Ovary (tissue), 9 donors: Measurements from ENCODE around the gene CTIF. TPM values are rescaled to one million over a fixed set of nuclear protein-coding genes. Genes with fewer than 3 reads are reported as not detected.

Source experiments
- DNase-seq, 5 donors: peaks; one replicate each; pipeline ENCODE4 v3.0.0-alpha.2; 2019 to 2020
- H3K27ac ChIP-seq, 2 donors: fragments of 200-600 bp; one replicate each; pipeline versions ENCODE4 v1.5.1 to v1.8.0; 2019 to 2022
- H3K27me3 ChIP-seq: fragments of 200-600 bp; one replicate; pipeline ENCODE4 v1.8.0; 2022
- H3K36me3 ChIP-seq: fragments of 200-600 bp; sonication (generic); one replicate; pipeline ENCODE4 v1.5.1; 2019
- H3K4me1 ChIP-seq: one replicate; pipeline ENCODE4 v1.8.1; 2013; ENCODE audit warnings: mild to moderate bottlenecking, moderate library complexity; ENCODE audit not compliant: insufficient read depth
- H3K4me3 ChIP-seq: fragments of 200-600 bp; sonication (generic); one replicate; pipeline ENCODE4 v1.5.1; 2017
- H3K9me3 ChIP-seq, 2 donors: fragments of 200-600 bp in 1 of 2; sonication (generic) in 1 of 2; one replicate each; pipeline versions ENCODE4 v1.5.1 to v1.8.1; 2013 to 2019; ENCODE audit warnings: mild to moderate bottlenecking in 1 of 2, moderate library complexity in 1 of 2
- EP300 ChIP-seq: sonication (generic); formaldehyde crosslinking; IDR thresholded peaks from one replicate; pipeline ENCODE4 v1.6.1; 2017; ENCODE audit warnings: antibody characterized with exemption
- POLR2A ChIP-seq: fragments of 450-650 bp; IDR thresholded peaks from one replicate; pipeline ENCODE4 v1.6.1; 2017; ENCODE audit warnings: antibody characterized with exemption, mild to moderate bottlenecking, moderate library complexity
- WGBS, 3 donors: extraction: QIAGEN DNeasy Blood & Tissue Kit in 1 of 3; methylation state at CpG; one replicate each; pipeline versions ENCODE4 v1.1.5 to v1.1.7; 2013 to 2017; 5-methylcytosine and 5-hydroxymethylcytosine counted together
- intact Hi-C, 4 donors: fragments of 100-400 bp; cut with DNase I; formaldehyde crosslinking; loops; one replicate each; pipeline versions ENCODE4 v1.11.0 to v1.15.1; 2022 to 2023
- polyA plus RNA-seq, 2 donors: library from polyadenylated mRNA; stranded (reverse); fragments of 200-250 nt in 1 of 2; fragments of 350-450 nt in 1 of 2; fragmentation: Illumina TruSeq in 1 of 2; extraction: RNeasy Lipid Tissue Mini Kit (QIAGEN cat#74804) in 1 of 2; gene quantifications; one replicate each; pipeline ENCODE4 v1.2.3, GENCODE V29; 2013 to 2014
- total RNA-seq, 7 donors: library from RNA; depleted of rRNA in 2 of 7; stranded (reverse); fragments of >200 nt in 2 of 7; fragmentation: NEBNext Ultra II Directional in 3 of 7; extraction: Animal tissue kit (Norgen Biotek cat#: 25700) in 3 of 7; gene quantifications; one replicate each; pipeline versions ENCODE4 v1.1.0 to v1.2.4, GENCODE V29; 2016 to 2023
- TF ChIP-seq, protein P1 (sequence below), 3 donors: fragments of 450-650 bp in 2 of 3; fragments of 200-600 bp in 1 of 3; IDR thresholded peaks; one replicate each; pipeline versions ENCODE4 v1.5.1 to v1.8.0; 2016 to 2022; ENCODE audit warnings: antibody characterized with exemption in 3 of 3, mild to moderate bottlenecking in 1 of 3
- donor health status: DM: no; HTN: no; CAD: no; lungs with moderate emphysema.
- donor health status: DM: no; HTN: no; CAD: no.
- donor health status: Bipolar disorder and iron deficiency.
- donor health status: DM: yes; HTN: yes; CAD: no.
- donor health status: DM: no; HTN: no; CAD: no.
- donor health status: DM: yes; HTN: yes; CAD: no.

CTIF gene
- total and polyA plus RNA-seq, 9 donors, result 18.5 to 94.1 (median 75.2) TPM

DNA sequence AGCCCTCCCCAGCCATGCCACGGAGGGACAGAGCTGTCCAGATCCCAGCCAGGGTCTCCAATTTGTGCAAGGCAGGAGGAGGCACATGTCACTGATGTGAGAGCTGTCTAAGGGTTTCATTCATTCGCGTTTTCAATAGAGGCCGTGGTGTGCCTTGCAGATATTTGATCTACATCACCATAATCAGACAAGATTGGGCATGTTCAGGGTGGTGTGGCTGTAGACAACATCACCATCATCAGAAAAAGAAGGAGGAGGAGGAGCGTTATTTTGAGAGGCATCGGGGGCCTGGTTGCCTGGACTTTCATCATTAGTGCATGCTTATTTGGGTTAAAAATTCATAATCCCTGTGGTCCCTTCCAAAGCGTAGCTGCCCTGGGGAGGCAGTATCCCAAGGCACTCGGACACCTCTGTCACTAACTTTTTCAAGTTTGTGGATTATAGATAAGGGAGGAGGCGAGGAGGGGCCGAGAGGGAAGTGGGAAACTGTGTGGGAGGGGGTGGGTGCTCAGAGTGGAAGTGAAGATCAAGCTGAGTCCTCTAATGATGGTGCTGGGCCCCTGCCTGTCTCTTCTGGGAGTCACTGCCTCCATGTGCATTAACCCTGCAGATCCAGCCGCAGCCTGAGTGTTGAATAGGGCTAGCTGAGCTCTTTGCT lies 194.1 kb downstream of the CTIF start:
- DNase-seq, result no peak
- WGBS, 3 donors, result 81 to 87% (median 81%) methylated on average over 11 of the region's 11 CpGs
- Histone ChIP-seq H3K4me3 (no peak overlapping the region), H3K4me1 (peaks cover 7% of the 10 kb centered on the region), H3K9me3 (no peaks in the 10 kb centered on the region), H3K36me3 (no peaks in the 10 kb centered on the region), H3K27me3 (no peaks in the 10 kb centered on the region), H3K27ac (no peak overlapping the region)
- intact Hi-C loops, result no loop called here
- TF ChIP-seq EP300 (no peak), POLR2A (no peak)
- TF ChIP-seq, protein P1, sequence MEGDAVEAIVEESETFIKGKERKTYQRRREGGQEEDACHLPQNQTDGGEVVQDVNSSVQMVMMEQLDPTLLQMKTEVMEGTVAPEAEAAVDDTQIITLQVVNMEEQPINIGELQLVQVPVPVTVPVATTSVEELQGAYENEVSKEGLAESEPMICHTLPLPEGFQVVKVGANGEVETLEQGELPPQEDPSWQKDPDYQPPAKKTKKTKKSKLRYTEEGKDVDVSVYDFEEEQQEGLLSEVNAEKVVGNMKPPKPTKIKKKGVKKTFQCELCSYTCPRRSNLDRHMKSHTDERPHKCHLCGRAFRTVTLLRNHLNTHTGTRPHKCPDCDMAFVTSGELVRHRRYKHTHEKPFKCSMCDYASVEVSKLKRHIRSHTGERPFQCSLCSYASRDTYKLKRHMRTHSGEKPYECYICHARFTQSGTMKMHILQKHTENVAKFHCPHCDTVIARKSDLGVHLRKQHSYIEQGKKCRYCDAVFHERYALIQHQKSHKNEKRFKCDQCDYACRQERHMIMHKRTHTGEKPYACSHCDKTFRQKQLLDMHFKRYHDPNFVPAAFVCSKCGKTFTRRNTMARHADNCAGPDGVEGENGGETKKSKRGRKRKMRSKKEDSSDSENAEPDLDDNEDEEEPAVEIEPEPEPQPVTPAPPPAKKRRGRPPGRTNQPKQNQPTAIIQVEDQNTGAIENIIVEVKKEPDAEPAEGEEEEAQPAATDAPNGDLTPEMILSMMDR (IDR thresholded peaks at IDR 0.05), result no peak

DNA sequence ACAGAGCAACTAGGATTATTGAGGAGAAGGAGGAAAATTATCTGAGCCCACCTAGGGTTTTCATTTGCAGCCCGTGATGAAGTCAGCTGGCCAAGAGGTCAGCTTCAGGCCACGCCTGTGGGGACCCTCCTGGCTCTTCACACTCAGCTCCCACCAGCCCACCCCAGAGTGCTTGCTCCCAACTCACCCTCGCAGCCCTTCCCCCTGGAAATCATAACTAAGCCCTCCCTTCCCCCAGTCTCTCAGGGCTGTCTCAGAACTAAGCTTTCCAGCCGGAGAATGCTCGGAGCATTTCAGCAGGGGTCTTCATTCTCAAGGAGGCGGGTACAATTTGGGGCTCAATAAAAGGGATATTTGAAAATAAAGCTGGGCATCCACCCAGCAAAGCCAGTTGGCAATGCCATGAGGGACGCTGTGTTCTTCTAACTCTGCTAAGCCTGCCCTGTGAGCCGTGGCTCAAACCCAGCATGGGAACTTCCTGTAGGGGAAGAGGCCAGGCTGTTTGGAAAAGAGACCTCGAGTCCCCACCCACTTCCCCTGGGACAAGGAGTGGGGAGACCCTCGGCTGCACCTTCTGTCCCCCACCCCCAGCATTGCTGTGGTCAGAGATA lies 194.9 kb downstream of the CTIF start:
- intact Hi-C loops, result no loop called here
- Histone ChIP-seq H3K36me3 (no peaks in the 10 kb centered on the region), H3K27ac (no peak overlapping the region), H3K4me3 (no peak overlapping the region), H3K9me3 (no peaks in the 10 kb centered on the region), H3K4me1 (peaks cover 7% of the 10 kb centered on the region), H3K27me3 (no peaks in the 10 kb centered on the region)
- WGBS, 3 donors, result 40 to 42% (median 41%) methylated on average over 10 of the region's 10 CpGs
- TF ChIP-seq POLR2A (no peak), EP300 (no peak)
- TF ChIP-seq, protein P1 (IDR thresholded peaks at IDR 0.05), result no peak
- no peak for DNase-seq

DNA sequence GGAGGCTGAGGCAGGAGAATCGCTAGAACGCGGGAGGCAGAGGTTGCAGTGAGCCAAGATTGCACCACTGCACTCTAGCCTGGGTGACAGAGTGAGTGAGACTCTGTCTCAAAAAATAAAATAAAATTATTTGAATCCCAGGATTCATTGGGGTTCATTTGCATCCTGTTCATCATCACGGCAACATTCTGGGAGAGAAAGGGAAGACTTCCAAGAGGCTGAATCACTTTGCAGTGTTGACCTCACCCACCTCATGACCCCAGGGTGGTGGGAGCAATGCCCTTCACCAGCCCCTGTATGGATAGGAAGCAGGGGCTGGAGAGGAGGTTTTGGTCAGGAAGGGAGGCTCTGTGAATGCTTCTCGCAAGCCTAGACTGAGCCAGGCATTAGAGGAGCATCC lies 195.6 kb downstream of the CTIF start:
- no peaks in the 10 kb centered on the region for H3K36me3 ChIP-seq
- no peak overlapping the region for H3K27ac ChIP-seq
- WGBS, 3 donors, result 93 to 97% (median 95%) methylated on average over 5 of the region's 5 CpGs
- no peak overlapping the region for H3K4me3 ChIP-seq
- TF ChIP-seq, protein P1 (IDR thresholded peaks at IDR 0.05), result no peak
- TF ChIP-seq POLR2A (no peak), EP300 (no peak)
- intact Hi-C loops, result no loop called here
- DNase-seq, result no peak
- no peaks in the 10 kb centered on the region for H3K9me3 ChIP-seq
- H3K27me3 ChIP-seq, result no peaks in the 10 kb centered on the region
- H3K4me1 ChIP-seq, result peaks cover 10% of the 10 kb centered on the region

DNA sequence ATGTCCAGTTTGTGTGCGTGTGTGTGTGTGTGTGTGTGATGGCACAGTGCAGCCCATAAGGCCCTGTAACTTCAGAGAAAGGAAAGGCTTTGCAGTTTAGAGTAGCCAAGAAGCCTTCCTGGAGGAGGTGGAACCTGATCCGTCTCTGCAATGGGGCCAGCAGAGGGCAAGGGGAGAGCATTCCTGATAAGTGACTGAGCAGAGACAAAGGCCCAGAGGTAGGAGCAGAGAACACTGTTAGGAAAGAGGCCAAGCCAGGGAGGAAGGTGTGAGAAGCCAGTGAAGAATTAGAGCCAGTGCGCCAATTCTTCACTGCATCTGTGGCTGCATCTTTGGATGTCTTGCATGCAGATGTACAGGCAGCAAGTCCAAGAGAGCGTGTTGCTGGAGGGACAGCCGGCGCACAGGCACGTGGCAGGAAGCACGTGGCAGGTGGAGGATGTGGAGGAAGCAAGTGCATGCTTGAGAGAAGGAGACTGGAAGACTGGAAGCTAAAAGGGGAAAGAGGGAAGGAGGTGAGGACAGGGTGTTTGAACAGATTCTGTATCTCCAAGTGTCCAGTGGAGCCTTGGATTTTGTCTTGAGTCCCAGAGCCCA lies 196.3 kb downstream of the CTIF start:
- H3K27me3 ChIP-seq, result no peaks in the 10 kb centered on the region
- 73 to 87% (median 77%) methylated on average over 8 of the region's 8 CpGs for WGBS, 3 donors
- TF ChIP-seq POLR2A (no peak), EP300 (no peak)
- TF ChIP-seq, protein P1 (IDR thresholded peaks at IDR 0.05), result no peak
- no peak overlapping the region for H3K27ac ChIP-seq
- intact Hi-C loops, result no loop called here
- peaks cover 17% of the 10 kb centered on the region for H3K4me1 ChIP-seq
- no peaks in the 10 kb centered on the region for H3K36me3 ChIP-seq
- no peak for DNase-seq
- no peak overlapping the region for H3K4me3 ChIP-seq
- no peaks in the 10 kb centered on the region for H3K9me3 ChIP-seq
